Osteoblast (primary cell): ENCODE results near the gene DES. TPM values are rescaled to one million over a fixed set of nuclear protein-coding genes. Genes with fewer than 3 reads are reported as not detected.

ENCODE experiments used
- DNase-seq: peaks from one replicate; pipeline ENCODE4 v3.0.0; 2011; ENCODE audit warnings: low spot score, mixed read lengths; ENCODE audit not compliant: insufficient read length; ENCODE audit errors: missing footprints
- H2AFZ ChIP-seq: 2 replicates; pipeline ENCODE4 v1.6.0; 2011; ENCODE audit warnings: mild to moderate bottlenecking, low read length
- H3K27ac ChIP-seq: 2 replicates; pipeline ENCODE4 v1.5.1; 2011; ENCODE audit warnings: mild to moderate bottlenecking, low read depth, low read length, moderate library complexity
- H3K27me3 ChIP-seq: 2 replicates; pipeline ENCODE4 v1.6.0; 2012; ENCODE audit warnings: mild to moderate bottlenecking, control low read depth, inconsistent platforms, low read length, moderate library complexity; ENCODE audit not compliant: insufficient read depth
- H3K36me3 ChIP-seq: 2 replicates; pipeline ENCODE4 v1.5.1; 2011; ENCODE audit warnings: mild to moderate bottlenecking, low read length, control low read depth, moderate library complexity; ENCODE audit not compliant: insufficient read depth
- H3K4me1 ChIP-seq: 2 replicates; pipeline ENCODE4 v1.5.1; 2011; ENCODE audit warnings: mild to moderate bottlenecking, low read length, control low read depth, moderate library complexity; ENCODE audit not compliant: insufficient read depth
- H3K4me2 ChIP-seq: 2 replicates; pipeline ENCODE4 v1.6.0; 2011; ENCODE audit warnings: mild to moderate bottlenecking, low read length; ENCODE audit not compliant: insufficient read depth
- H3K4me3 ChIP-seq: fragments of 200-600 bp; sonication (generic); 3 replicates; pipeline ENCODE4 v1.5.1; 2012; ENCODE audit warnings: mild to moderate bottlenecking, low read length, inconsistent platforms; ENCODE audit not compliant: insufficient read depth
- H3K79me2 ChIP-seq: 2 replicates; pipeline ENCODE4 v1.6.0; 2012; ENCODE audit warnings: mild to moderate bottlenecking, low read length, control low read depth, inconsistent platforms; ENCODE audit not compliant: insufficient read depth
- H3K9me3 ChIP-seq: 2 replicates; pipeline ENCODE4 v1.5.1; 2011; ENCODE audit warnings: low read depth, low read length, control low read depth
- H4K20me1 ChIP-seq: 2 replicates; pipeline ENCODE4 v1.6.0; 2012; ENCODE audit warnings: mild to moderate bottlenecking, low read length, control low read depth; ENCODE audit not compliant: insufficient read depth
- total RNA-seq: library from RNA; depleted of rRNA; stranded (reverse); fragments of >200 nt; gene quantifications from 2 replicates; pipeline ENCODE4 v1.2.3, GENCODE V29; 2012
- TF ChIP-seq, protein P1 (sequence below): IDR thresholded peaks from 2 replicates; pipeline ENCODE4 v1.5.1; 2011; ENCODE audit warnings: mild to moderate bottlenecking, low read depth, low read length, moderate library complexity; ENCODE audit errors: extremely low read depth

Gene DES
- total RNA-seq, 1 donor: 0.72 TPM

DNA sequence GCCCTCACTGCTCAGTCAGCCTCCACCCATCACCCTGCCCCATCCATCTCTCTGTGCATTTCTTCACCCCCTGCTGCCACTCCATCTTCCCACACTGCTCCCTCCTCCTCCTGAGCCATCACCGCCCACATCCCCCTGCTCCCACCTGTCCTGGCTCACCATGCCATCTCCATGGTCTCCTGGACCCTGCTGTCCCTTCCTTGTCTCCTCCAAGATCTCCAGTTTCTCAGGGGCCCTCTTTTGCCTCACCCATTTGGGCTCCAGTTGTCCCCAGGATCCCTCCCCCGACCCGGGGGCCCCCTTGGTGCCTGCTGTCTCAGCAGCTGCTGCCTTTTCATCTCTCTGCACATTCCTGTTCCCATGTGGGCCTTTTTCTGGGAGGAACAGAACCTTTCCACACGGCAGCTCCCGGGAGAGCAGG lies 27.1 kb downstream of the DES start:
- H3K4me3 ChIP-seq: no peak overlapping the region
- TF ChIP-seq, protein P1, sequence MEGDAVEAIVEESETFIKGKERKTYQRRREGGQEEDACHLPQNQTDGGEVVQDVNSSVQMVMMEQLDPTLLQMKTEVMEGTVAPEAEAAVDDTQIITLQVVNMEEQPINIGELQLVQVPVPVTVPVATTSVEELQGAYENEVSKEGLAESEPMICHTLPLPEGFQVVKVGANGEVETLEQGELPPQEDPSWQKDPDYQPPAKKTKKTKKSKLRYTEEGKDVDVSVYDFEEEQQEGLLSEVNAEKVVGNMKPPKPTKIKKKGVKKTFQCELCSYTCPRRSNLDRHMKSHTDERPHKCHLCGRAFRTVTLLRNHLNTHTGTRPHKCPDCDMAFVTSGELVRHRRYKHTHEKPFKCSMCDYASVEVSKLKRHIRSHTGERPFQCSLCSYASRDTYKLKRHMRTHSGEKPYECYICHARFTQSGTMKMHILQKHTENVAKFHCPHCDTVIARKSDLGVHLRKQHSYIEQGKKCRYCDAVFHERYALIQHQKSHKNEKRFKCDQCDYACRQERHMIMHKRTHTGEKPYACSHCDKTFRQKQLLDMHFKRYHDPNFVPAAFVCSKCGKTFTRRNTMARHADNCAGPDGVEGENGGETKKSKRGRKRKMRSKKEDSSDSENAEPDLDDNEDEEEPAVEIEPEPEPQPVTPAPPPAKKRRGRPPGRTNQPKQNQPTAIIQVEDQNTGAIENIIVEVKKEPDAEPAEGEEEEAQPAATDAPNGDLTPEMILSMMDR: no peak
- peaks cover 27% of the 10 kb centered on the region for H3K36me3 ChIP-seq
- H3K79me2 ChIP-seq: peaks cover 22% of the 10 kb centered on the region
- H2AFZ ChIP-seq: no peak overlapping the region
- no peaks in the 10 kb centered on the region for H3K9me3 ChIP-seq
- H3K27me3 ChIP-seq: no peaks in the 10 kb centered on the region
- no peaks in the 10 kb centered on the region for H4K20me1 ChIP-seq
- H3K4me1 ChIP-seq: peaks cover 26% of the 10 kb centered on the region
- H3K4me2 ChIP-seq: no peak overlapping the region
- DNase-seq: peak; percentile 90
- no peak overlapping the region for H3K27ac ChIP-seq

DNA sequence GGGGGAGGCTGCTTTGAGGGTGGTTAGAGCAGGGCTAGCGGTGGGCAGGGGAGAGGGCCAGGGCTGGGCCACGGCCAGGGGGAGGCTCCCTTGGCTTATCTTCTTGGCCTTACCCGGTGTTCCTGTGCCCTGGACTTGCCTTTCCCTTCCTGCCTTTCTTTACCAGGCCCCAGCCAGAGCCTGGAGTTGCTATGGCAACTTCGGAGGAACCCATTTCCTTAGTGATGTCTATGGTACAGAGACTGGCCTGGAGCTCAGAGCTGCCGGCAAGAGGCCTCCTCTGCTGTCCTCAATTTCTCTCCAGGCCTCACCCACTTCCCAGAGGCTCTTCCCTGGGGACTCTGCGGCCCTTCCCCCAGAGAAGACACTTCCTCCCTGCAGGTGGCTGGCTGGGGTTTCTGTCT lies 27.9 kb downstream of the DES start:
- H3K4me1 ChIP-seq: peaks cover 22% of the 10 kb centered on the region
- H3K27ac ChIP-seq: peak overlapping the region; percentile 33

DNA sequence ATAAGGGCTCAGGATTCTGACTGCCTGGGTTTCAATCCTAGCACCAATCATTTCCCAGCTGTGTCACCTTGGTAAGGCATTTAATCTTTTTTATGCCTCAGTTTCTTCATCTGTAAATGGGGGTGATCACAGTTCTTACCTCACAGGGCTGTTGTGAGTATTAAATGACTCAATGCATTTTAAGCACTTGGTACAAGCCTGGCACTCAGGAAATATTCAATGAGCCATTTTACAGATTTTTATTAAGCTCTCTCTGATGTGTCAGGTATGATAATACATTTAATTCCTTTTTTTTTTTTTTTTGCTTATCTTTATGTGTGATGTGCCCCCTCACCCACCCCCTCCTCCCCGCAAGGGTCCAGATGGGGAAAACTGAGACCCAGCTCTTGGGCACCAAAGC lies 28.5 kb downstream of the DES start:
- Histone ChIP-seq H3K27me3 (no peaks in the 10 kb centered on the region), H3K4me1 (peaks cover 22% of the 10 kb centered on the region), H3K79me2 (peaks cover 22% of the 10 kb centered on the region), H4K20me1 (no peaks in the 10 kb centered on the region), H3K4me3 (no peak overlapping the region), H3K9me3 (no peaks in the 10 kb centered on the region), H3K36me3 (peaks cover 40% of the 10 kb centered on the region), H2AFZ (no peak overlapping the region), H3K27ac (peak overlapping the region; percentile 33), H3K4me2 (no peak overlapping the region)
- DNase-seq: peak; percentile 91
- TF ChIP-seq, protein P1: no peak

More for the DNA sequence above, 27.9 kb downstream of the DES start:
- DNase-seq: peak; percentile 99
- H3K4me3 ChIP-seq: no peak overlapping the region
- no peaks in the 10 kb centered on the region for H4K20me1 ChIP-seq
- no peaks in the 10 kb centered on the region for H3K9me3 ChIP-seq
- peaks cover 36% of the 10 kb centered on the region for H3K36me3 ChIP-seq
- H3K4me2 ChIP-seq: peak overlapping the region; percentile 32
- no peaks in the 10 kb centered on the region for H3K27me3 ChIP-seq
- H3K79me2 ChIP-seq: peaks cover 22% of the 10 kb centered on the region
- TF ChIP-seq, protein P1: no peak
- H2AFZ ChIP-seq: no peak overlapping the region

DNA sequence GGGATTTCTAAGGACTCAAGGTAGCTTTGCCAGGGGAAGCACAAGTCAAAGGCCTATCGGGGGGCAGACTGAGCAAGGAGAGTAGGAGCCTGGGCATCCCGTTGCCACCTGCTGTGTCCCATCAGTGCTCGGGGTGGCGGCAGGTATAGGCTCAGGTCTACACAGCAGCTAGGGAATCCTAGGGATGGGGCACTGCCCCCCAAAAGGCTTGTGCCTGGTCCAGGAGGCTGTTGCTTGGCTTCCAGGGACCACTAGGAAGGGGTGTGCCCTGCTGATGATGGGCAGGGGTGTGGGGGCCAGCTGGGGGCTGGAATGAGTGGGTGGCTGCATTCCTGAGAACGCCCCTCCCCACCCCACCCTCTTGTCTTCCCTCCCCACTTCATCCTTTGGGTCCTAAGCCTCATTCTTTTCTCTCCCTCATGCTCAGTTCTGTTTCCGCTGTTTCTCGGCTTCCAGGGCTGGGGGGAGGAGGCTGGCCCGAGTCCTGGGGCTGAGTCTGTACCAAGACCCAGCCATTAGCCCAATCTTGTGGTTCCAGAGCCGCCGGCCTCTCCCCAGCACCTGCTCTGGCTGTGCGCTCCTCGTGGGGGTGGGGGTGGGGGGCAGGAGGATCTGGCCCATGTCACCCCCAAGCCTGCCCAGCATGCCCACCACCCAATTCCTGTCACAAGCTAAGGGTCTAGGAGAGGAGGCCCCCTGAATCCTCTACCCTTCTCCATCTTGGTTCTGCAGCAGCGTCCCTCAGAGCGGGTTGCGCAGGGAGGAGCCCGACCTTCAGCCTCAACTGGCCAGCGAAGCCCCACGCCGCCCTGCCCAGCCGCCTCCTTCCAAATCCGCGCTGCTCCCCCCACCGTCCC lies 29.3 kb downstream of the DES start:
- TF ChIP-seq, protein P1: no peak
- no peak overlapping the region for H2AFZ ChIP-seq
- no peaks in the 10 kb centered on the region for H3K9me3 ChIP-seq
- H3K36me3 ChIP-seq: peaks cover 40% of the 10 kb centered on the region
- no peak overlapping the region for H3K4me3 ChIP-seq
- no peak overlapping the region for H3K4me2 ChIP-seq
- H3K27me3 ChIP-seq: no peaks in the 10 kb centered on the region
- DNase-seq: peak; percentile 92
- no peaks in the 10 kb centered on the region for H4K20me1 ChIP-seq
- no peak overlapping the region for H3K27ac ChIP-seq
- peaks cover 30% of the 10 kb centered on the region for H3K4me1 ChIP-seq
- peaks cover 21% of the 10 kb centered on the region for H3K79me2 ChIP-seq
